COLO829 (cell line): Measurements from ENCODE around the gene TMEM181.
"Not testable (repeated sequence)": the region's sequence is repeated elsewhere in the genome, so short reads cannot be mapped to it uniquely, and the experiment has no call there.

Experiments
- DNase-seq: peaks from one replicate; pipeline ENCODE4 v3.0.0; 2012; ENCODE audit warnings: low spot score

Gene TMEM181

DNA sequence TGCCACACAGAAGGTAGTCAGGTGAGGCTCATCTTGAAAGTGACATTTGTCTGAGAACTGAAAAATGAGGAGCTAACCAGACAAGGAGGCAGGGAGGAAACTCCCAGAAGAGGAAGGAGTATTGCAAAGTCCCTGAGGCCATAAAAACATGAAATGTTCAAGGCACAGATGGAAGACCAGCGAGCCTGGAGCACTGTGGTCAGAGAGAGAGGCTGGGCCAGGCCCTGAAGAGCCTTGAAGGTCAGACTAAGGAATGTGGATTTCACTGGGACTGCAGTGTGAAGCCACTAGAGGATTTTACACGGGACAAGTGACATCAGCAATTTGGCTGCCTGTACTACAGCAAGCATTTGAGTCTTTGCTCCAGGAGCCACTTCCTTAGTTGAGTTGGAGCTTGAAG is 21.1 kb upstream of the TMEM181 start:
- DNase-seq: no peak

DNA sequence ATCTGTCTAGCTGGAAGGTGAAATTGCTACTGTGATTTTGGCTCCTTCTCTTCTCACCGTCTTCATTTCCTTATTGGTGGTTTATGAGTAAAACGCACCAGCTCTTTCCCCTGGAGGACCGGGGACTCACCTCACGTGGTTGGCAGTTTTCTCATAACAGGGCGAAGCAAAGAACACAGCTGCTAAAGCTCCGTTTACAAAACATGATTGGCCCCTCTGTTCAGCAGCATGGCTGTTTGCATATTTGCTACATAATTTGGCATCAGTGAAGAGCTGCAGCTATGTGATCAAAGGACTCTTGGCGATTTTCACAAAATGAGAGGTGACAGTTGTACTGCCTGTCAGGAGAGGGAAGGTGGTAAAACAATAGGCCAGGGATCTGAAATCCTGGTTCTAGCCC is 20.5 kb upstream of the TMEM181 start:
- no peak for DNase-seq

DNA sequence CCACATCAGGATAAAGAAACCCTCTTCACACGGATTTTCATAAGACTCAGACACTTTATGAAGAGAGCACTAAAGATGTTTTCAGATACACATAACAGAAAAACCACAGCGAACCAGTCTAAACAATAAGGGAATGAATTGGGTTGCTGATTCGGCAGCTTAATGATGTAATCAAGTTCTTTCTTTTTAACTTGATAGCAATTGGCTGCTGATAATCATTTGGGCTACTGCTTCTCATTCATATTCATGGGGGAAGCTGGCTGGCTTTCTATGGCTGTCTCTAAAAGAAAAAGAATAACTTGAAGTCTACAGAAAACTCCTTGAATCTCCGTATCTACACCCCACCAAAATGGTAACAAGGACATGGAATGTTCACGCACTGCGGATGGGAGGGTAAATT is 20.0 kb upstream of the TMEM181 start:
- DNase-seq: no peak

DNA sequence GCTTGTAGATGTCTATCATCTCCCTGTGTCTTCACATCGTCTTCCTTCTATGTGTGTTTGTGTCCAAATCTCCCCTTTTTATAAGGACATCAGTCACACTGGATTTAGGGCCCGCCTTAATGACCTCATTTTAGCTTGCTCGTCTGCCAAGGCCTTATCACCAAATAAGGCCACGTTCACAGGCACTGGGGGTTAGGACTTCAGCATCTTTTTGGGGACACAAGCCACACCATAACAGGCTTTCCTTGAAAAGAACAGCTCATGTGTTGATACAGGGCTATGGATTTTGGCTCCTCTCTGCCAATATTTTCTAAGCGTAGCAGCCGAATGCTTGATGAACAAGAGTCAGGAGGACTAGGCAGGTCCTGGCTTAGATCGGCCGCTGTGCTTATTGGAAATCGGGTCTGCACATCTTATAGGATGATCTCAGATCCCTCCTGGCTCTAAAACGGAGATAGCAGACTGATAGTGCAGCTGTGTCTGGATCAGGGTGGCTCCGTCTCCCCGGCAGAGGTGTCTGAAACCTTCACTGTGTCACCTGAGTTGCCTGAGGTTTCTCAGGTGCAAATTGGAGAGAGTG is 16.2 kb upstream of the TMEM181 start:
- DNase-seq: no peak

DNA sequence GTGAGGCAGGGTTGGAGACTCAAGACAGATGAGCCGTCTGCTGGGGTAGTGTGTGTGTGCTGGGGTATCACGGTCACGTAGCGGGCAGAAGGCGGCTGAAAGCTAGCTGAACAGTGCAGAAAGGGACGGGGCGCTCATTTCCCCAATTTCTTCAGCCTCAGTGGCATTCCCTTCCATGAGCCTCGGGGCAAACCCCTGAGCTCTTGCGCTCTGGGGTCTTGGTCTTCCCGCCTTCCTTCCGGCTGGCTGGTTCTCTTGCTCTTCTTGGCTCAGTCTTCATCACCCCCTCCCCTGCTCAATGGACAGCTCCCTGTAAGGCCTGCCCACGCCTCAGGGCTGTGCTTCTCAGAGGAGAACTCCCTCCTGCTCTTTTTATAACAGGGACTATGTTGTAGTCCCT is 15.5 kb upstream of the TMEM181 start:
- DNase-seq: no peak

DNA sequence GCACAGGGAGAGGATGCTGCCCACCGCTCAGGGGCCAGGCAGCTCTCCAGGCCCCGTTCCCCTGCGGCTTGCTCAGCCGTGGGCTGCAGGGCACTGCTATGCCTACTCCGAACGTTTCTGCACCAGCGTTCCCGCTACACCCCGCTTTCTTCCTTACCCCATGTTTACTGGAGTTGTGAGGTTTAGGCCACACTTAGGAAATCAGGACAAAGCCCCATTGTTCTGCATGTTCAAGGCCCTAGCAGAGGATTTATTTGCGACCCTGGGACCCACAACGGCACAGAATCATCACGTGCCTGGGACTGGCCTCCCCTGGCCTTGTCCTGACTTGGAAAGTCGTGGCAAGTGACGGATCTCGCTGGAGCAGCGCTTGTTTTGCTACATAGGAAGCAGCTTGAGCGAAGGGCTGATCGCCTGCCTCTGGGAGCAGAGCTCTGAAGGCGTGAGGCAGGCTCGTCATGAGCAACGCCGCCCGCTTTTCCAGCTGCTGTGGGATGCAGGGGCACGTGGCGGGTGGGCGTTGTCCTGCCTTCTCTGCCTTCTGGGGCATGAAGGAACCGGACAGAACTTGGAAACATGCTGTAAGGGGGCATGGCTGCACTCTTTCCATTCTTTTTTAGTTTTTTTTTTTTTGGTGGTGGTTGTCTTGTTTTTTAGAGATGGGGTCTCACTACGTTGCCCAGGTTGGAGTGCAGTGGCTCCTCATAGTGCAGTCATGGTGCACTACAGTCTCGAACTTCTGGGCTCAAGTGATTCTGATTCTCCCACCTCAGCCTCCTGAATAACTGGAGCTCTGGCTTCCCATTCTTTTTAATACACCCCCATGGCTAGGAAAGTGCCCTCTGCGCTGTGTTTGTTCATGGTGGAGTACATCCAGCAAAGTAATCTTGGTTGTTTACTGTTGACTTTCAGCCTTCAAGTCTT is 14.6 kb upstream of the TMEM181 start:
- DNase-seq: no peak

DNA sequence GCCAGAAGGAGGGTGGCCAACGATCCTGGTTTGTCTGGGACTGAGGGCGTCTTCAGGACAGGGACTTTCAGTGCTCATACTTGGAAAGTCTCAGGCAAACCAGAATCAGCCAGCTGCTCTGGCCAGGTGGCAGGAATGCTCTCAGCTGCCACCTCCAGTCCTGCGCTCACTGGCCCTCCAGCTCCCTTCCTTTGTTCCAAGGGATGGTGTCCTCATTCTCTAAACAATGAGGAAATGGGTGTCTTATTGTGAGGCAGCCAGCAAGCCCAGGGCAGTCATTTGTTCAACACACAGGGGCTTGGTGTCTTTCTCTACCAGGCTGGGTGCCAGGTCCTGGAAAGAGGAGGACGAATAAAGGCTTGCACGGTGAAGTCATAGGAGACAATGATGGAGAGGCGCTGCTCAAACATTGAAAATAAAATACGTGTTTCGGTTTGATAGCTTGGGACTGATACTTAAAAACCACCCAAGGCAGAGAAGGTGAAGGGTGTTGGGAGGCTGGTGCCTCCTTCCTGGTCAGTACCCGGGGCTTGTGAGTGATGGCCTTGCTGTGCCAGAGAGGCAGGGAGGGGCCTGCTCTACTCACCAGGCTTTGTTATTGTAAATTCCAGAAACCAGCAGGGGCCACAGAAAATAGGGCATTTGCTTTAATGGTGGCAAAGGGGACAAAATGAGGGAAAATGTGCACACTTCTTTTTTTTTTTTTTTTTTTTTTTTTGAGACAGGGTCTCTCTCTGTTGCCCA is 11.3 kb upstream of the TMEM181 start:
- DNase-seq: no peak

DNA sequence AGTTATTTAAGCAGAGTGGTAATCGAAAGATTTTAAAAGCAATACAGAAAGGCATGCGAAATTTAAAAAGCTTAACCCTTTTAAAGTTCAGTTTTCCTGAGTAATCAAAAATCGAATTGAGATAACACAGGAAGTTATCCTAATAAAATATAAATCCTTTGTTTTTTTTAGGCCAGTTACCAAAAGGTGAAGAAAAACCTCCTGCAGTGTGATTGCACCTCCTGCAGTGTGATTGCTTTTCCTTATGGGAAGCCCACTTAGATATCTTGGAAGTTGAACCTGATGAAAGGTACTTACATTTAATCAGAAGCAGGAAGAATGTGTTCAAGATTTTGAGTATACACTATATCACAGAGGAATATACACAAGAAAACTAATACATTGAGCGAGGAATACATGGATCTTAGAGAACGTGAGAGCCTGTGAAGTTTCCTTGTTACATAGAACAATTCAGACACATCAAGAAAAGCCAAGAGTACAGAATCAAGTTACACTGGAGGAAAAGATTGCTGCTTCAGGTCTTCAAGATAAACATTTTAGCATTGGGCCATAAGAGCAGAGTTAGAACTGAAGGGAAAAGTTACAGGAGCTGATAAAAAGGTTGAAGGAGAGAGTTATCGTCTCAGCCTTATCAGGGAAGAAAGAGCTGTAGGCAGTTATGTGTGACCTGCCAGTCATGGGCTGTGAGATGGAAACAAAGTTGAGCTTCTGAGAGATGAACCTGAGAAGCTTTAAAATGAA is 7.7 kb upstream of the TMEM181 start:
- DNase-seq: no peak

DNA sequence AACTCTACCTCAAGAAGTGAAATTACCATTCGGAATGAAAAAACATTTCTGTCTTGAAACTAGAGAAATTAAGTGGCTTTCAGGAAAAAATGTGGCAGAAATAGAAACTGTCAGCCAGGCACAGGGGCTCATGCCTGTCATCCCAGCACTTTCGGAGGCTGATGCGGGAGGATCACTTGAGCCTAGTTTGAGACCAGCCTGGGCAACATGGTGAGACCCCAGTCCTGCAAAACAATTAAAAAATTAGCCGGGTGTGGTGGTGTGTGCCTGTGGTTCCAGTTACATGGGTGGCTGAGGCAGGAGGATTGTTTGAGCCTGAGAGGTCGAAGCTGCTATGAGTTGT is 7.1 kb upstream of the TMEM181 start:
- DNase-seq: no peak

DNA sequence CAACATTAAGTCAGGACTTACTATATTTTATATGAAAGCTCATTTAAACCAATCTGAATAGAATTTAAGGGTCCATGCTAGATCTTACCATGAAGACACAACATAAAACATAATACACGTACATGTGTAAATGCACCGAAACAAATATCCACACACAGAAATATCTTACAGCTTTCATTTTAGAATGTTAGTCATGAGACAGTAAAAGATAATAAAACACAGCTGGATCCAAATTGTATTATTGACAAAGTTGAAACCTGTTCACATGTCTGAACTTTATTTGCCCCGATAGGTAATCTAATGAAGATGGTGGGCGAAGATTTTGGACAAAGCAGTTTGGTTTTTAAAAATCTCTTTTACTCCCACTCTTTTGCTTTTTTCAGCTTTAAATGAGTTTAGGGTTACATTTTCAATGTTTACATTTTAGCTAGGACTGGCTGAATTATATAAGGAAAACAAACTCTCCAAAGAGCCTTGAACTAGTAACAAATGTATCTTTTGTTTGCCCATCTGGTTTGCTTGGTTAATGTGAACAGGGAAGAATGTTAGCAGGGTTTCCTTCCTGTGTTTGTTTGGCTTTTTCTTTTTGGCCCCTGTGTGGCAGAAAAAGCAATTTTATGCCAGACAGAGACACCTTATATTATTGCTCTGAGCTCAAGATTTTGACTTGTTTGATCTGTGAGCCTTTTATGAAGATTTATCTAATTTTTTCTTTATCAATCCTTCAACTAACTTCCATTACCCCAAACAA is 5.1 kb upstream of the TMEM181 start:
- DNase-seq: peak; percentile 45

DNA sequence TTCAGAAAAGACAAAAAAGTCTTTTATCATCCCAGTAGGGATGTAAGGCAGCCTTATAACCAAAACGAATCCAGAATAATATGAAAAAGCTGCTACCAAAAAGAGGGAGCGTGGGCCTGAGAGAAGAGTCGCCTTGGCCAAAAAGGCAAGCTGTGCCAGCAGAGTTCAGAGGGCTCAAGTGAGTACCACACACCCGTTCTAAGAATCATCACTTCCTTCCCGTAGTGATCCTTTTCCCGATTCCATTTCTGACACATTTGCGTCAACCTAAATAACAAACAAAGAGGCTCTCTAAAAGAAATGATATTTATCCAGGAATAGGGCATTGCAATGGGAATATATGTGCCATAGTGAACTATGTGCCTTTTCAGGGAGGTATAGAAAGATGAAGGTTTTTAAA is 3.8 kb upstream of the TMEM181 start:
- DNase-seq: no peak

DNA sequence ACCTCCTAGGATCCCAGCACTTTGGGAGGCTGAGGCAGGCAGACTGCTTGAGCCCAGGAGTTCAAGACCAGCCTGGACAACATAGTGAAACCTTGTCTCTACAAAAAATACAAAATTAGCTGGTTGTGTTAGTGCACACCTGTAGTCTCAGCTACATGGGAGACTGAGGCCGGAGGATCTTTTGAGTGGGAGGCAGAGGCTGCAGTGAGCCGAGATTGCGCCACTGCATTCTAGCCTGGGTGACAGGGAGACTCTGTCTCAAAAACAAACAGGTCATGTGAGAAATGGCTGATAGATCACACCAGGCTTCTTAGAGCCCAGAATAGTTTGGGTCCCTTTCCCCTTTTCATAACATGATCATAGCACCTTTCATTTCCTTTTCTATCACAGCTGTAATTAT is 2.8 kb upstream of the TMEM181 start:
- not testable (repeated sequence) for DNase-seq

DNA sequence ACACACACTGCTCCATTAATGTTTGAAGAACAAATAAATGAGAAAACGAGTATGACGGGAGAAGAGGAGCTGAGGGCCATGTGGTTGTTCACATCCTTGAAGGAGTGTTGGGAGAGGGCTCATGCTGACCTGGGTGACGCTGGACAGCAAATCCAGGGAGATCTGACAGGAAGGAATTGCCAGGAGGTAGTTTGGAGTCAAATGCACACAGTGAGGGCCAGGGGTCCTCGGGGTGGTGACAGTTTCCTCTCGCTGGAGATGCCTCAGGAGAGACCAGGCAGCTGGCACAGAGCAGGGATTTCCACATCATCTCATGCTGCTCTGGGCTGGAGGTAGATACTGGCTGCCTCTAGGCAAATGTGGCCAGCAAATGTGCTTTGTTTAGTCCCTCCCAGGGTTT is 2.0 kb upstream of the TMEM181 start:
- no peak for DNase-seq

DNA sequence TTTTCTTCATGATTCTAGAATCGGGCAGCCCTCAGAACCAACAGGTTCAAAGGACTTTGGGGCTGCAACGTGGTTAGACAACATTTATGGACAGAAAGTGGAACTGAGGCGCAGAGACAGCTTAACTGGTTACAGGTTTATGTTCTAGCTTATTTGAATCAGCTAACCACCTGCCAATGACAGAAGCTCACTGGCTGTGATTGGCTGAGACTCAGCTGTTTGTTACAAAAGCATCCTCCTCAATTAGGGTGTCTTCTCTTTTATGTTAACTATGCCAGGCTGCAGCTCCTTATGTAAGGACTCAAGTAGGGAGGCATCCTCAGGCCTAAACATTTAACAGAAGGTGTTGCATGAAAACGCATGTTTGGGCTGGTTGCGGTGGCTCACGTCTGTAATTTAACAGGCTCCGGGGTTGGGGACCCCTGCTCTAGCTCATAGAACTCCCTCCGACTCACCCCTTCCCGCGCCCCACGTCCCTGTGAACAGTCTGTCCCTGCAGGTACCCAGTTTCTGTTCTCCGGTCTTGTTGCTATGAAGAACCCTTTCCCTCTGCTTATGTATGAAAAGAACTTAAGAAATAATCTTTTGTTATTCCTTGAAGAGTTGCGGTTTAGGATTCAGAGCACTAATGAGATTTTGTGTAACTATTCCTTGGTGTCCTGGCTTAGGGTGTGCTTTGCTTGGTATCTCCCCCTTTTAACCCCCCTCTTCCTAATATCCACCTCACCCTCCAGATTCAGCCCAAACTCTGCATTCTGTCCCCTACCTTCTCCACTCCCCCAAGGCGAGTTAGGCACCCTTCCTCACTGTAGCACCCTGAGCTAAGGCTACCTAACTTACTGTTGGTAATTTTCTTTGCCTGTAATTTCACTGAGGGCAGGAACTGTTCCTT is 1.2 kb upstream of the TMEM181 start:
- no peak for DNase-seq

DNA sequence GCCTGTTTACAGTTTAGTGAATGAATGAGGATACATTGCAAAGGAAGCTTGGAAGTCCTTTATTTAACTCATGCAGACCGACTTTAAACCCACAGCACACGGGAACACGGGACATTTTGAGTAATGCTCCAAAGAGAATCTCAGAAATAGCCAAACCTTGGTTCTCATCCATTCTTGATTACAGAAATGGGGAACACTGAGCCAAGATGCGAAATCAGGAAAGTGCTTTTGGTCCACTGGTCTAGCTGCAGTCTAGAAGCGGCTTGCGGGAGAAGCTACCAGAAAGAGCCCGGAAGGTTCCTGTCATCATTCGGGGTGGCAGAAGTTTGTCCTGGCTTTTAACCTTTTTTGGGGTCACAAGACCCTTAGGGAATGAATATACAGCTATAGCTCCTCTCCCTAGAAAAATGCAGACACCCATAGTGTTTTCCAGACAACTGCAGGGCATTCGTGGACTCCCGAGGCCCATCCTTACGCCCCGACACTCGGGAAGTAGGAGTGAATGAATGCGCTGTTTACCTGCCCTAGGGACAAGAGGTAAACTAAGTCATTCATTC is 475 bp upstream of the TMEM181 start:
- no peak for DNase-seq

DNA sequence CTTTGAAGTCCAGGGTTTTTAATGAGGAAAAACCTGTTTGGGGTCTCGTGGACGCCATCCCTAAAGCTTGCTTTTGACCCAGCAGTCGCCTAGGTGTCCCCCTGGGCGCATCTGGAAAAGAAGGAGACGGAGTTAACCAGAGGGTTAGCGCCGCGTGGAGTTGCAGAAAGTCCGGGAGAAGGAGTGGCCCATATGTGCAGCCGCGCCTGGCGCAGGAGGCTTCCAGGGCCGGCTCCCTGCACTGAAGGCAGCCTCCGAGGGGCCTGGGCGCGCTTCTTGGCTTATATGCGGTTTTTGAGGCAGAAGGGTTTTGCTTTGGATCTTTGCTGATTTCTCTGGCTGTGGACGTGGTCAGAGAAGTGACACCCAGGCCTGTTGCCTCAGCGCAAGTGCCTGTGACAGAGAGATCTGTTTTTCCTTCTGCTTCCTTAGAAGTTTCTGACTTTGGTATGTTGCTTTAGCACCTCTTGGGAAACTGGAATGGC is 987 bp downstream of the TMEM181 start:
- DNase-seq: no peak

DNA sequence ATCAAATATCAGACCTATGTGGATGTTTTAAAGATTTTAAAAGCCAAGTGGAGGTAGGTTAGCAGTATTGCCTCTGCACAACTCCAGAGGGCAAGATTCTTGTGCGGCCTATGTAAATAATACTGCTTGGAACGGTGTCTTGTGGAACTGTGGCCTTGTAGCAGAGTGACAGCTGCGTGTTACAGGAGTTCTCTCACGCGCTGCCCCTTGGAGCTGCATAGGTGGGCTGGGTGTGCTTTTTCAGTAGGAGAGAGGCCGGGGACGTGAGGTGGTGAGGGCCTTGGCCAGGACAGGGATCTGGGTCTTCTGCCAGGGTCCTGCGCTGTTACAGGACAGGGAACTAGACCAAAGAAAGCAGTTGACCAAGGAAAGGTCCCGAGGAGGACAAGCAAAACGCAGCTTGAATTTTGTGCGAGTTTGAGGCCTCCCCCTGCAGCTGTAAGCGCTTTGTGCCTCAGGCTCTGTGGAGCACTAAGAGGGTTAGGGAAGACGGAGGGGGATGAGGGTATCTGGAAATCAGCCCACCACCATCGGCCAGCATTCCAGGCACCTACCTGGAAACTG is 1.5 kb downstream of the TMEM181 start:
- DNase-seq: no peak

DNA sequence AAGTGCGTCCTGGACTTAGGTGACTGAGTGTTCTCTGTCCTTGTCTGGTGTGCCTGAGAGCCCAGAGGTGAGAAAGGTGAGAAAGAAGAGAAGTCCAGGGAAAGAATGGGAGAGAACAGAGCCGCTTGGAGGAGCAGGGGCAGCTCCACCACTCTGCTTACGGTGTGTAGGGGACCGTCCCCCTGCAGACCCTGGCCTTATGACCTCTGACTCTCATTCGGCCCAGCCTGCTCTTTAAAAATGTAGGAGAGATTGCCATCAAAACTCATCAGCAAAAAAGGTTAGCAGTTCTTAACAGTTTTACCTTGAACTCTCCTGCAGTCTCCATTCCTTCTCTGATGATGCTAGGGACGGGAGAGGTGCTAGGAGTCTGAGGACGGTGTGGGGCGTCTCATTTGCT is 2.0 kb downstream of the TMEM181 start:
- DNase-seq: no peak

DNA sequence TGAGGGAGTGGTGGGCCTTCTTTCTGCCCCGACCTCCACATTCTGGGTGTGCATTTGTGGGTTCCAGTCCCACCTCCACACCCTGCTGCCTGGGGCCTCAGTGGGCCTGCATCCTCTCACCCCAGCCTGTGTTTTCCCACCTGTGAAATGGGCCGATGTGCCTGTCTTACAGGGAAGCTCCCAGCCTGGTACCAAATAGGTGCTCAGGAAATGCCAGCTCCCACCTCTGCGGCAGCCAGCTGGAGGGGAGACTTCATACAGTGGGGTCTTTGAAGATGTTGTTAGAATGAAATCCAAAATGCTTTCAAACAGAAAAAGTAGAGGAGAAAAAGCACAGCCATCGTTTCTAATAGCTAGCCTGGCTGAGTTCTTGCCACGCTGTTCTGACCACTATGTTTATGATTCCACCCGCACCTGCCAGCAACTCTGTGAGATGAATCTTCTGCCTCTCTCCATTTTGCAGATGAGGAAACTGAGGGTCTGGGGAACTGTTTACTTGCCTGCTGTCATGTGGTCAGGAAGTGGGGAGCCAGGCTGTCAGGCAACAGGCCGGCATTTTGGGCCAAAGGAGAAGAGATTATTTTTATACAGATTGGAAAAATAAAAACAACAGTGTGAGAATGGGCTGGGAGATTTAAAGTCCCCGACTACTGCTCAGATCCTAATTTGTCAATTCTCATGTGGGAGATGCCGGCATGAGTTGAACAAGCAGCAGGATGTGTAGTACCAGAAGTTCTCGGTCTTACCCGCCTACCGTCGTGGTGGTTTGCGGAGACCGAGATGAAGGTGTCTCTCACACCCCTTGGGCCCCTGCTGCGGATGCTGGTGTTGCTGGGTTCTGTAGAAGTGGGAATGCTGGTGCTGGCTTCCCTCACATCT is 4.6 kb downstream of the TMEM181 start:
- no peak for DNase-seq
